Lung (tissue), 12 donors: ENCODE measurements around the gene CDH6. TPM values are rescaled to one million over a fixed set of nuclear protein-coding genes. Genes with fewer than 3 reads are reported as not detected.

Source experiments
- ATAC-seq: fragments of 200-7000 bp; cut with Tn5 transposase; one replicate; pipeline ENCODE4 v1.9.1; 2020; ENCODE audit warnings: moderate number of reproducible peaks; ENCODE audit not compliant: insufficient read depth, low FRiP score
- DNase-seq, 3 donors: peaks; one replicate each; pipeline ENCODE4 v3.0.0-alpha.2; 2013 to 2017
- H3K27ac ChIP-seq, 2 donors: one replicate each; pipeline ENCODE4 v1.5.1; 2013; ENCODE audit warnings: mild to moderate bottlenecking in 2 of 2, moderate library complexity in 2 of 2, control low read depth in 1 of 2, inconsistent platforms in 1 of 2, low read depth in 1 of 2, low read length in 1 of 2
- H3K27me3 ChIP-seq, 3 donors: one replicate each; pipeline ENCODE4 v1.5.1; 2013; ENCODE audit warnings: low read length in 2 of 3; ENCODE audit not compliant: control insufficient read depth in 3 of 3, insufficient read depth in 3 of 3
- H3K36me3 ChIP-seq, 4 donors: one replicate each; pipeline ENCODE4 v1.5.1; 2013; ENCODE audit warnings: low read length in 4 of 4, mild to moderate bottlenecking in 1 of 4, moderate library complexity in 1 of 4; ENCODE audit not compliant: control insufficient read depth in 4 of 4, insufficient read depth in 4 of 4
- H3K4me1 ChIP-seq, 5 donors: one replicate each; pipeline ENCODE4 v1.5.1; 2013; ENCODE audit warnings: low read length in 5 of 5, mild to moderate bottlenecking in 2 of 5, moderate library complexity in 1 of 5; ENCODE audit not compliant: control insufficient read depth in 5 of 5, insufficient read depth in 5 of 5
- H3K4me3 ChIP-seq: one replicate; pipeline ENCODE4 v1.5.1; 2013; ENCODE audit warnings: mild to moderate bottlenecking, control low read depth, moderate library complexity
- H3K9ac ChIP-seq, 2 donors: one replicate each; pipeline ENCODE4 v1.5.1; 2013; ENCODE audit warnings: low read length in 2 of 2, control low read depth in 1 of 2; ENCODE audit not compliant: insufficient read depth in 1 of 2
- H3K9me3 ChIP-seq, 4 donors: one replicate each; pipeline ENCODE4 v1.5.1; 2013; ENCODE audit warnings: low read length in 3 of 4, mild to moderate bottlenecking in 1 of 4, moderate library complexity in 1 of 4; ENCODE audit not compliant: control insufficient read depth in 4 of 4, insufficient read depth in 3 of 4
- CTCF ChIP-seq: IDR thresholded peaks from 2 replicates; pipeline ENCODE4 v1.5.1; 2012; ENCODE audit warnings: mild to moderate bottlenecking; ENCODE audit errors: control extremely low read depth, extremely low read depth
- WGBS, 2 donors: extraction: QIAGEN DNeasy Blood & Tissue Kit; methylation state at CpG; one replicate each; pipeline ENCODE4 v1.1.7; 2013; 5-methylcytosine and 5-hydroxymethylcytosine counted together
- polyA plus RNA-seq, 2 donors: library from polyadenylated mRNA; stranded (reverse); fragments of 200-250 nt; gene quantifications; one replicate each; pipeline ENCODE4 v1.2.1, GENCODE V29; 2013
- total RNA-seq, 2 donors: library from RNA; depleted of rRNA in 1 of 2; stranded (reverse); fragments of >200 nt in 1 of 2; gene quantifications; one replicate each; pipeline ENCODE4 v1.2.1, GENCODE V29; 2014 to 2021
- donor health status: control.
- donor health status: control.
- donor health status: Bipolar disorder and iron deficiency.
- donor health status: healthy.
- donor health status: DM: yes; HTN: yes; CAD: no.

Gene CDH6
- total and polyA plus RNA-seq, 4 donors = 2.0 to 20.8 (median 2.6) TPM

- no peaks in the 10 kb centered on the region for H3K9me3 ChIP-seq
- H3K27me3 ChIP-seq = no peaks in the 10 kb centered on the region
- no peak overlapping the region for H3K27ac ChIP-seq
- H3K36me3 ChIP-seq = no peaks in the 10 kb centered on the region
- no peak overlapping the region for H3K4me3 ChIP-seq
- H3K9ac ChIP-seq = no peak overlapping the region
- WGBS, 2 donors = 70 to 71% methylated on average over 3 of the region's 3 CpGs
- DNase-seq (no peak), ATAC-seq (no peak)
- H3K4me1 ChIP-seq = no peaks in the 10 kb centered on the region
- TF ChIP-seq CTCF = no peak
These were observed 153.5 kb downstream of the CDH6 start for GRCh38 chr5:31346896-31347551.

GRCh38 chr5:31347552-31347905, 154.0 kb downstream of the CDH6 start:
- no peak overlapping the region for H3K4me3 ChIP-seq
- no peak overlapping the region for H3K9ac ChIP-seq
- DNase-seq (no peak), ATAC-seq (no peak)
- no peaks in the 10 kb centered on the region for H3K9me3 ChIP-seq
- no peak for TF ChIP-seq CTCF
- H3K27me3 ChIP-seq = no peaks in the 10 kb centered on the region
- no peaks in the 10 kb centered on the region for H3K36me3 ChIP-seq
- no peak overlapping the region for H3K27ac ChIP-seq
- no peaks in the 10 kb centered on the region for H3K4me1 ChIP-seq

- TF ChIP-seq CTCF = no peak
- ATAC-seq (no peak), DNase-seq (no peak)
- Histone ChIP-seq H3K27ac (no peak overlapping the region), H3K4me3 (no peak overlapping the region), H3K4me1 (no peaks in the 10 kb centered on the region), H3K36me3 (no peaks in the 10 kb centered on the region), H3K9ac (no peak overlapping the region), H3K9me3 (no peaks in the 10 kb centered on the region), H3K27me3 (no peaks in the 10 kb centered on the region)
- 88 to 96% methylated on average over 1 of the region's 1 CpG for WGBS, 2 donors
These were observed 156.9 kb downstream of the CDH6 start for GRCh38 chr5:31350395-31350794.

- DNase-seq = peak in 1 of 3 donors; percentile 1
- no peak for TF ChIP-seq CTCF
- no peak for ATAC-seq
- H3K27me3 ChIP-seq = no peaks in the 10 kb centered on the region
- H3K9ac ChIP-seq = no peak overlapping the region
- H3K36me3 ChIP-seq = no peaks in the 10 kb centered on the region
- 70 to 84% methylated on average over 3 of the region's 3 CpGs for WGBS, 2 donors
- no peaks in the 10 kb centered on the region for H3K4me1 ChIP-seq
- no peak overlapping the region for H3K4me3 ChIP-seq
- peaks cover 0 to 4% (median 2%) of the 10 kb centered on the region in 4 donors for H3K9me3 ChIP-seq
- H3K27ac ChIP-seq = no peak overlapping the region
These were observed 161.9 kb downstream of the CDH6 start for GRCh38 chr5:31355337-31355736.
